GM12878 (cell line): ENCODE results near the gene RFX7. TPM values are rescaled to one million over a fixed set of nuclear protein-coding genes. Genes with fewer than 3 reads are reported as not detected.

Experiments
- ATAC-seq: fragments of 200-7000 bp; cut with Tn5 transposase; 3 replicates; pipeline ENCODE4 v1.9.1; 2020; ENCODE audit warnings: mild to moderate bottlenecking, moderate library complexity
- BruUV-seq: library from RNA; stranded (reverse); fragments of 400-500 nt; replicated peaks from 2 replicates; lab custom pipeline; 2021; lab: Mats Ljungman, UMichigan
- CTCF ChIA-PET: fragments of 300-600 bp; sonication (Branson Sonifier 250); formaldehyde crosslinking; extraction: SDS; loops from one replicate; lab custom pipeline; 2021; ENCODE audit warnings: inconsistent platforms; lab: Yijun Ruan, JAX
- POLR2A ChIA-PET: fragments of 350-600 bp; formaldehyde crosslinking; extraction: SDS; loops from one replicate; lab custom pipeline; 2021; ENCODE audit warnings: inconsistent platforms; lab: Charles Lee
- RAD21 ChIA-PET: fragments of 300-600 bp; sonication (Branson Sonifier 250); formaldehyde crosslinking; loops from one replicate; lab custom pipeline; 2023; ENCODE audit warnings: antibody characterized with exemption; ENCODE audit not compliant: unreplicated experiment; lab: Charles Lee
- SMC1A ChIA-PET: fragments of 300-600 bp; sonication (Branson Sonifier 250); formaldehyde crosslinking; loops from one replicate; lab custom pipeline; 2023; ENCODE audit not compliant: unreplicated experiment, uncharacterized antibody; lab: Charles Lee
- DNase-seq: peaks from one replicate; pipeline ENCODE4 v3.0.0-alpha.2; 2011; ENCODE audit warnings: low read depth, low spot score
- FAIRE-seq: peaks from 3 replicates; lab custom pipeline; 2011; peaks lifted over from hg19 to GRCh38; lab: Jason Lieb, UNC
- H2AFZ ChIP-seq: 2 replicates; pipeline ENCODE4 v1.6.0; 2011; ENCODE audit warnings: low read depth, low read length, control low read depth; ENCODE audit not compliant: control insufficient read depth
- H3K27ac ChIP-seq: 2 replicates; pipeline ENCODE4 v1.5.1; 2011; ENCODE audit warnings: control low read depth; ENCODE audit not compliant: control insufficient read depth, insufficient read depth
- H3K27me3 ChIP-seq, 2 experiments: replicated peaks in 1 of 2; 2 replicates each; pipeline versions ENCODE4 v1.6.0 to v1.6.1; 2011; ENCODE audit warnings: low read length in 1 of 2; ENCODE audit not compliant: control insufficient read depth in 2 of 2, insufficient read depth in 2 of 2
- H3K36me3 ChIP-seq, 2 experiments: 2 replicates each; pipeline ENCODE4 v1.5.1; 2011; ENCODE audit warnings: low read length in 1 of 2; ENCODE audit not compliant: control insufficient read depth in 2 of 2, insufficient read depth in 2 of 2
- H3K4me1 ChIP-seq: 2 replicates; pipeline ENCODE4 v1.6.1; 2011; ENCODE audit warnings: mild to moderate bottlenecking, low read length, moderate library complexity, mixed read lengths; ENCODE audit not compliant: control insufficient read depth, insufficient read depth
- H3K4me2 ChIP-seq: 2 replicates; pipeline ENCODE4 v1.6.0; 2011; ENCODE audit warnings: control low read depth; ENCODE audit not compliant: control insufficient read depth, insufficient read depth
- H3K4me3 ChIP-seq: fragments of 200-600 bp; sonication (generic); 2 replicates; pipeline ENCODE4 v1.5.1; 2016
- H3K79me2 ChIP-seq: 2 replicates; pipeline ENCODE4 v1.6.0; 2011; ENCODE audit warnings: low read length; ENCODE audit not compliant: control insufficient read depth, insufficient read depth
- H3K9ac ChIP-seq: 2 replicates; pipeline ENCODE4 v1.8.0; 2011; ENCODE audit warnings: low read length, control low read depth, mixed read lengths; ENCODE audit not compliant: control insufficient read depth, insufficient read depth
- H3K9me3 ChIP-seq: replicated peaks from 3 replicates; pipeline ENCODE4 v1.5.1; 2011; ENCODE audit warnings: mild to moderate bottlenecking, low read length; ENCODE audit not compliant: control insufficient read depth, insufficient read depth
- H4K20me1 ChIP-seq: 2 replicates; pipeline ENCODE4 v1.6.0; 2011; ENCODE audit not compliant: control insufficient read depth, insufficient read depth
- ATF3 ChIP-seq: IDR thresholded peaks from 2 replicates; pipeline ENCODE4 v1.6.1; 2011; ENCODE audit warnings: low read depth, mild to moderate bottlenecking, low read length, moderate library complexity, borderline replicate concordance; ENCODE audit errors: extremely low read depth
- IKZF1 ChIP-seq: fragments of 450-650 bp; conservative IDR thresholded peaks from 2 replicates; pipeline ENCODE4 v1.6.1; 2017; ENCODE audit warnings: antibody characterized with exemption, mild to moderate bottlenecking
- MAX ChIP-seq: IDR thresholded peaks from 2 replicates; pipeline ENCODE4 v1.6.1; 2012; ENCODE audit warnings: low read depth, low read length, improper control_type of control experiment
- MXI1 ChIP-seq: fragments of 150-350 bp; IDR thresholded peaks from 2 replicates; pipeline ENCODE4 v1.6.1; 2011; ENCODE audit warnings: low read depth, mild to moderate bottlenecking, inconsistent platforms, low read length, improper control_type of control experiment
- NFIC ChIP-seq: IDR thresholded peaks from 2 replicates; pipeline ENCODE4 v1.6.1; 2012; ENCODE audit warnings: low read depth, mild to moderate bottlenecking, inconsistent platforms, low read length, moderate library complexity
- POU2F2 ChIP-seq: IDR thresholded peaks from 3 replicates; pipeline ENCODE4 v1.6.1; 2011; ENCODE audit warnings: low read depth, mild to moderate bottlenecking, low read length, borderline replicate concordance
- SKIL ChIP-seq: fragments of 450-650 bp; IDR thresholded peaks from 2 replicates; pipeline ENCODE4 v1.6.1; 2017; ENCODE audit warnings: mild to moderate bottlenecking, low read depth, inconsistent platforms; ENCODE audit not compliant: poor library complexity, severe bottlenecking
- SREBF1 ChIP-seq: IDR thresholded peaks from 2 replicates; pipeline ENCODE4 v1.6.1; 2012; ENCODE audit warnings: mild to moderate bottlenecking, low read length
- ZNF687 ChIP-seq: fragments of 450-650 bp; IDR thresholded peaks from 2 replicates; pipeline ENCODE4 v1.6.1; 2017; ENCODE audit warnings: mild to moderate bottlenecking, moderate library complexity
- WGBS: methylation state at CpG from one replicate; pipeline ENCODE4 v1.1.6; 2016; ENCODE audit warnings: low lambda C conversion rate; ENCODE audit not compliant: insufficient replicate concordance, insufficient coverage; ENCODE audit errors: missing lambda C conversion rate; 5-methylcytosine and 5-hydroxymethylcytosine counted together
- in situ Hi-C: fragments of 300-500 bp; cut with MboI; formaldehyde crosslinking; loops from 9 replicates; pipeline ENCODE4 v1.14.3; 2018; ENCODE audit warnings: mixed read lengths
- intact Hi-C: fragments of 100-400 bp; cut with micrococcal nuclease; formaldehyde crosslinking; loops from one replicate; pipeline ENCODE4 v1.14.2; 2022; ENCODE audit not compliant: unreplicated experiment
- polyA plus RNA-seq, 11 experiments: library from polyadenylated mRNA; depleted of rRNA in 4 of 11; unstranded in 6 of 11; stranded (reverse) in 5 of 11; fragments of >200 nt; fragmentation: Nextera tagmentation in 4 of 11; fragmentation: Illumina TruSeq in 1 of 11; extraction: Ambion mirVana in 4 of 11; extraction: Trizol in 1 of 11; gene quantifications; 1 replicate in 1 of 11; 2 replicates in 10 of 11; pipeline versions ENCODE4 v1.2.1 to v1.2.3, GENCODE V29; 2011 to 2016; ENCODE audit warnings: inconsistent platforms in 2 of 11, missing spikeins in 2 of 11, low read depth in 1 of 11
- total RNA-seq, 4 experiments: library from RNA; depleted of rRNA in 3 of 4; stranded (reverse); fragments of >200 nt in 3 of 4; fragmentation: Illumina TruSeq in 1 of 4; extraction: Trizol in 1 of 4; gene quantifications; 2 replicates each; pipeline versions ENCODE4 v1.2.1 to v1.2.3, GENCODE V29; 2013 to 2021

RFX7 gene
- total and polyA plus RNA-seq, 10 of the 15 experiments (the other 5 are each of a cell fraction or from before 2014, with no cell fraction given) = 3.2 to 31.4 (median 10.7) TPM

- no peak overlapping the region for H3K4me2 ChIP-seq
- 37% methylated on average over 5 of the region's 5 CpGs for WGBS
- no peaks in the 10 kb centered on the region for H4K20me1 ChIP-seq
- POLR2A ChIA-PET = no interaction called here
- TF ChIP-seq SREBF1 (no peak), ZNF687 (no peak), ATF3 (no peak), SKIL (no peak), NFIC (no peak), MXI1 (no peak), IKZF1 (no peak), POU2F2 (no peak), MAX (no peak)
- in situ Hi-C loops (no loop called here), intact Hi-C loops (no loop called here)
- H3K4me3 ChIP-seq = no peak overlapping the region
- no peak overlapping the region for H3K27ac ChIP-seq
- H3K27me3 ChIP-seq = no peaks in the 10 kb centered on the region
- H3K36me3 ChIP-seq = no peaks in the 10 kb centered on the region
- H3K9ac ChIP-seq = no peak overlapping the region
- no peak overlapping the region for H2AFZ ChIP-seq
- SMC1A ChIA-PET = no interaction called here
- no peaks in the 10 kb centered on the region for H3K9me3 ChIP-seq
- no peaks in the 10 kb centered on the region for H3K79me2 ChIP-seq
- no peaks in the 10 kb centered on the region for H3K4me1 ChIP-seq
- FAIRE-seq (no peak), ATAC-seq (no peak), DNase-seq (no peak)
- no TSS peak for BruUV-seq
- CTCF ChIA-PET = no interaction called here
- RAD21 ChIA-PET = interaction anchor here (1.2 kb wide), 1 partner anchor 10 kb away, joined by 3 read pairs; no protein-coding TSS in a partner anchor
These were observed 169.0 kb downstream of the RFX7 start for GRCh38 chr15:56074481-56075265.
